Hippocampal formation (tissue), 2 donors: ENCODE data around the gene MRPS7.
A peak's percentile ranks its signal among the peaks of the same experiment; 100 is the strongest.

Source experiments
- DNase-seq, 2 donors: peaks; one replicate each; lab custom pipeline; 2025; lab: John Stamatoyannopoulos, UW

Gene MRPS7

DNA sequence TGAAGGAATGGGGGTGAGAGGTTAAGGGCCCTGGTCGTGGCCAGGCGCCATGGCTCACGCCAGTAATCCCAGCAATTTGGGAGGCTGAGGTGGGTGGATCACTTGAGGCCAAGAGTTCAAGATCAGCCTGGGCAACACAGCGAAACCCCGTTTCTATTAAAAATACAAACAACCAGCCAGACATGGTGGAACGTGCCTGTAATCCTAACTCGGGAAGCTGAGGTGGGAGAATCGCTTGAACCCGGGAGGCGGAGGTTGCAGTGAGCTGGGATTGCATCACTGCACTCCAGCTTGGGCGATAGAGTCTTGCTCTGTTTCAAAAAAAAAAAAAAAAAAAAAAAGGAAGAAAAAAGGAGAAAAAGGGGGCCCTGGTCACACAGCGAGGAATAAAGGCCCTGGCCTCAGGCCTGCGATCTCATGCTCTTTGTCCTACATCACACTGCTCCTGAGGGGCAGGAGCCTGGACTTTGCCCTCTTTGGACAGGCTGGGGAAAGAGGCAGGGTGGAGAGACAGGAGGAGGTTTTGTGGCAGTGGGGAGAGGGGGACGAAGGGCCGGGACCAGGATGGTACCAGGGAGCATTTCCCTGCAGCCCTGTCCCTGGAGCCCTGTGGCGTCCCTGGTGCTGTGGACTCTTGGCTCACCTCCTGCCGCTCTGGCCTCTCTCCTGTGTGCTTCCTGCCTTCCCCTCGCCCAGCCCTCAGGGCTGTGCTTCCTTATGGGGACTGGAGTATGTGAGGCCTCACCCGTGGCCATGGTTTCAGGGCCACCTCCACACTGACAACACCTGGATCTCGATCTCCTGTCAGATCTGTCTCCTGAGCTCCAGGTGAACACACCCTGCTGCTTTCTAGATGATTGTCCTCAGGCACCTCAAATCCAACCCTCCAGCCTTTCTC is 47.3 kb downstream of the MRPS7 start:
- DNase-seq: no peak

DNA sequence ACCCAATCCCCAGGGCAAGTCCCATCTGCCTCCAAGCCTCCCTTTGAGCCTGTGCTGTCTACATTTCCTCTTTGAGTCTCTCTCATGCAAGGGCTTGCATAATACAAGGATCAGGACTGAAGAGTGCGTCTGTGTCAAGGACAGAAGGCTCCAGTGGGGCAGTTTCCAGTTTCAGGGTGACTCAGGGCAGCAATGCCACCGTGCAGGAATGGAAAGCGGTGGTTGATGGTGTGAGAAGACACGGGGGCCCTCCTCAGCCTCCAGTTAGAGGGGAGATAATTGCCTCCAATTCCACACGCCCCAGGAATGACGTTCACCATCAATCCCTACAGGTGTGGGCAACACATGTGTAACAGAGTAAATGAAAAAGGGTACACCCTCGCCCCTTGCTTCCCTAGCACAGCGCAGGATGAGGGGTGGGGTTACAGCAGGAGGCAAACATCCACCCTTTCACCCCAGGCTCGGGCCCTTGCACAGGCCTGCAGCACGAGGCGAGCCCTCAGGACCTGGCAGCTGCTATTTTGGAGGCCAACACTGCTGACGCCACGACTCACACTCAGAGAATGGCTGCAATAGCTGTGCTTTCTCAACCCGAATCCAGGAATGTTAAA is 52.4 kb downstream of the MRPS7 start:
- peak in 1 of 2 donors; percentile 42 for DNase-seq

DNA sequence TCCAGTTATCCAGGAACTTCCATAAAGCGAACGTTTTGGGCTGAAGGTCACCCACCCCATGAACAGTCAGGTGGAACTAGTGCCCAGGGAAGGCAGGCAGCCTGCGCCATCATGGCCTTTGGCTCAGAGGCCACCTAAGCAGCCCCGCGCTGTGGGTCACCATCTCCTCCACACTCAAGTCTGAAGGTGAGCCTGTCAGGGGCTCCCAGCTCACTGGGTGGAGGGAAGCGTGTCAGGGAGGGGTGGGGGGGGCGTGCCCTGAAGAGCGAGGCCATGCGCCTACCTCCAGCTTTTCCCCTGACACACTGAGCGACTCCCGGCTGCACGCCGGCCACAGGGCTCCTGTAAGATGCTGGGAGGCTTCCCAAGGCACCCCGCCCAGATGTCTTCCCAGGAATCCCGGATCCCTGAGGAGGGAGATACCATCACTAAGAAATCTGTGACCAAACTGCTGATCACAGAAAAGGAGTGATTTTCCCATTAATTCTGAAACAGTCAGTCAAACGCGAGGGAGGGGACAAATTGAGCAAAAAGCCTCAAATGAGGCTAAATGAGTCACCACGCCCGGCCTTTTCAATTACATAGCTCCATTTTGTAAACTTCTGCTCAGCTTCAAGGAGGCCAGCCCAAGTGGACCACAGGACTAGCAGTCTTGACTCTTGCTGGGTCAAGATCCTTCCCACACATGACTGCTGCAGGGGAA is 54.0 kb downstream of the MRPS7 start:
- no peak for DNase-seq
